M059J (cell line): ENCODE measurements around the gene SH2D4B. TPM values are rescaled to one million over a fixed set of nuclear protein-coding genes. Genes with fewer than 3 reads are reported as not detected.
"Not testable (repeated sequence)": the region's sequence is repeated elsewhere in the genome, so short reads cannot be mapped to it uniquely, and the experiment has no call there.

ENCODE experiments used
- DNase-seq: peaks from one replicate; pipeline ENCODE4 v3.0.0-alpha.2; 2012; ENCODE audit warnings: low read depth
- total RNA-seq: library from RNA; depleted of rRNA; stranded (reverse); fragments of >200 nt; shearing (Covaris generic); gene quantifications from 2 replicates; pipeline ENCODE4 v1.2.3, GENCODE V29; 2014

SH2D4B gene
- total RNA-seq, 1 experiment from 2014 or later: not detected

GRCh38 chr10:80524190-80524909 lies 13.4 kb upstream of the SH2D4B start:
- DNase-seq: no peak

- DNase-seq: no peak
Observed at GRCh38 chr10:80526218-80526617, 11.5 kb upstream of the SH2D4B start.

- no peak for DNase-seq
Observed at GRCh38 chr10:80526742-80527141, 11.0 kb upstream of the SH2D4B start.

- no peak for DNase-seq
Observed at GRCh38 chr10:80528185-80528700, 9.5 kb upstream of the SH2D4B start.

- DNase-seq: no peak
Observed at GRCh38 chr10:80528901-80529300, 8.8 kb upstream of the SH2D4B start.

- DNase-seq: no peak
Observed at GRCh38 chr10:80529604-80530003, 8.1 kb upstream of the SH2D4B start.

- DNase-seq: peak; percentile 56
Observed at GRCh38 chr10:80530251-80530650, 7.5 kb upstream of the SH2D4B start.

GRCh38 chr10:80530816-80531215 lies 6.9 kb upstream of the SH2D4B start:
- no peak for DNase-seq

- no peak for DNase-seq
Observed at GRCh38 chr10:80532571-80532970, 5.1 kb upstream of the SH2D4B start.

- not testable (repeated sequence) for DNase-seq
Observed at GRCh38 chr10:80534059-80534458, 3.6 kb upstream of the SH2D4B start.

GRCh38 chr10:80534646-80535045 lies 3.1 kb upstream of the SH2D4B start:
- DNase-seq: not testable (repeated sequence)

- DNase-seq: no peak
Observed at GRCh38 chr10:80535671-80536360, 1.9 kb upstream of the SH2D4B start.

GRCh38 chr10:80536361-80536835 lies 1.3 kb upstream of the SH2D4B start:
- no peak for DNase-seq

- DNase-seq: no peak
Observed at GRCh38 chr10:80537086-80537735, 491 bp upstream of the SH2D4B start.

- DNase-seq: no peak
Observed at GRCh38 chr10:80538481-80539185, 931 bp downstream of the SH2D4B start.

- DNase-seq: no peak
Observed at GRCh38 chr10:80539421-80540031, 1.8 kb downstream of the SH2D4B start.

GRCh38 chr10:80540136-80540535 lies 2.4 kb downstream of the SH2D4B start:
- DNase-seq: no peak

- DNase-seq: no peak
Observed at GRCh38 chr10:80540618-80540980, 2.9 kb downstream of the SH2D4B start.

- DNase-seq: no peak
Observed at GRCh38 chr10:80540981-80541750, 3.5 kb downstream of the SH2D4B start.

- DNase-seq: peak; percentile 76
Observed at GRCh38 chr10:80542053-80542452, 4.4 kb downstream of the SH2D4B start.
